Hair follicular keratinocyte (primary cell): ENCODE measurements around the gene ZNF653. TPM values are rescaled to one million over a fixed set of nuclear protein-coding genes. Genes with fewer than 3 reads are reported as not detected.

Experiments
- total RNA-seq: library from RNA; depleted of rRNA; stranded (reverse); fragments of >200 nt; gene quantifications from 2 replicates; pipeline ENCODE4 v1.2.3, GENCODE V29; 2015

The ZNF653 gene, protein sequence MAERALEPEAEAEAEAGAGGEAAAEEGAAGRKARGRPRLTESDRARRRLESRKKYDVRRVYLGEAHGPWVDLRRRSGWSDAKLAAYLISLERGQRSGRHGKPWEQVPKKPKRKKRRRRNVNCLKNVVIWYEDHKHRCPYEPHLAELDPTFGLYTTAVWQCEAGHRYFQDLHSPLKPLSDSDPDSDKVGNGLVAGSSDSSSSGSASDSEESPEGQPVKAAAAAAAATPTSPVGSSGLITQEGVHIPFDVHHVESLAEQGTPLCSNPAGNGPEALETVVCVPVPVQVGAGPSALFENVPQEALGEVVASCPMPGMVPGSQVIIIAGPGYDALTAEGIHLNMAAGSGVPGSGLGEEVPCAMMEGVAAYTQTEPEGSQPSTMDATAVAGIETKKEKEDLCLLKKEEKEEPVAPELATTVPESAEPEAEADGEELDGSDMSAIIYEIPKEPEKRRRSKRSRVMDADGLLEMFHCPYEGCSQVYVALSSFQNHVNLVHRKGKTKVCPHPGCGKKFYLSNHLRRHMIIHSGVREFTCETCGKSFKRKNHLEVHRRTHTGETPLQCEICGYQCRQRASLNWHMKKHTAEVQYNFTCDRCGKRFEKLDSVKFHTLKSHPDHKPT
- 6.7 and 8.4 TPM in 2 replicates for total RNA-seq

DNA sequence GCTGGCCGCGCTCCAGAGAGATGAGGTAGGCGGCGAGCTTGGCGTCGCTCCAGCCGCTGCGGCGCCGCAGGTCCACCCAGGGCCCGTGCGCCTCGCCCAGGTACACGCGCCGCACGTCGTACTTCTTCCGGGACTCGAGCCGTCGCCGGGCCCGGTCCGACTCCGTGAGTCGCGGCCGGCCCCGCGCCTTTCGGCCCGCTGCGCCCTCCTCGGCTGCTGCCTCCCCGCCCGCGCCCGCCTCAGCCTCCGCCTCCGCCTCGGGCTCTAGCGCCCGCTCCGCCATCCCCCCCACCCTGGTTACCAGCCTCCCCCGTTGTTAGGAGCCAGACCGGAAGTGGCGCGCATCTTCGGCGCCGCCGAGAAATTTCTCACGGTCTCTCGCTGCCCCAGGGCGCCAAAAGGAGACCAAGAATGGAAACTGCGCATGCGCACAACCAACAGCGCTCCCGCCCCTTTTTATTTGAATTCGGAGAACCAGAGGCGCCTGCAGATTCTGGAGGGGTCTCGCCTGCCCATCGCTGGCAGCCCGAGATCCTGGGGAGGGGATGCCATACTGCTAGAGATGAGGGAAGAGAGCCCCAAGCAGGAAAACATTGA lies at the start of gene ZNF653:
Gene ZNF653, minus strand, starts transcription at position 336 of the 597 bp plus-strand sequence. Its CDS starts 53 bp downstream, at position 283.

DNA sequence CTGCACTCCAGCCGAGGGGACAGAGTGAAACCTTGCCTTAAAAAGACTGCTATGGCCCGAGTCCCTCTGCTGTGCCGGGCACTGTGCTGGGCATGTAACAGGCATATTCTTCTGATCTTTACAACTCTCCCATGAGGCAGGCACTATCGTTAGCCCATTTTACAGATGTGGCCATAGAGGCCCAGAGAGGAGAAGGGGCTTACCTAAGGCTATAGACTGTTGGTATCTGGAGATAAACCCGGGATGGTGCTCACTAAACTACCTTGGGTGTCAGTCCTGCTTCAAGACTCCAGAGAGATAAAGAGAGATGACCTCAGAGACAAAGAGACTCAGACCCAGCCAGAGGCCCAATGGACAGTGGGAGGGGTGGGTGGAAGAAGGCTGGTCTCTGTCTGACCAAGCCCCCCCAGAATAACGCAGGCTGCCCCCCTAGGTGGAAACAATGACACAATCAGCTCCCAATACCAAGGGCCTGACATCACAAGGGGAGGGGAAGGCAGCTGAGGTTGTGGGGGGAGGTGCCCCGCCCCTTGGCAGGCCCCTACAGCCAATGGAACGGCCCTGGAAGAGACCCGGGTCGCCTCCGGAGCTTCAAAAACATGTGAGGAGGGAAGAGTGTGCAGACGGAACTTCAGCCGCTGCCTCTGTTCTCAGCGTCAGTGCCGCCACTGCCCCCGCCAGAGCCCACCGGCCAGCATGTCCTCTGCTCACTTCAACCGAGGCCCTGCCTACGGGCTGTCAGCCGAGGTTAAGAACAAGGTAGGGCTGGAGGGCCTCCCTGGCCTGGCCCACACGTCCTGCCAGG lies 32.8 kb upstream of the ZNF653 start, which contains the start of gene CNN1:
Gene CNN1, plus strand, starts transcription at position 620 of the 805 bp plus-strand sequence. Its CDS starts 77 bp downstream, at position 697.

DNA sequence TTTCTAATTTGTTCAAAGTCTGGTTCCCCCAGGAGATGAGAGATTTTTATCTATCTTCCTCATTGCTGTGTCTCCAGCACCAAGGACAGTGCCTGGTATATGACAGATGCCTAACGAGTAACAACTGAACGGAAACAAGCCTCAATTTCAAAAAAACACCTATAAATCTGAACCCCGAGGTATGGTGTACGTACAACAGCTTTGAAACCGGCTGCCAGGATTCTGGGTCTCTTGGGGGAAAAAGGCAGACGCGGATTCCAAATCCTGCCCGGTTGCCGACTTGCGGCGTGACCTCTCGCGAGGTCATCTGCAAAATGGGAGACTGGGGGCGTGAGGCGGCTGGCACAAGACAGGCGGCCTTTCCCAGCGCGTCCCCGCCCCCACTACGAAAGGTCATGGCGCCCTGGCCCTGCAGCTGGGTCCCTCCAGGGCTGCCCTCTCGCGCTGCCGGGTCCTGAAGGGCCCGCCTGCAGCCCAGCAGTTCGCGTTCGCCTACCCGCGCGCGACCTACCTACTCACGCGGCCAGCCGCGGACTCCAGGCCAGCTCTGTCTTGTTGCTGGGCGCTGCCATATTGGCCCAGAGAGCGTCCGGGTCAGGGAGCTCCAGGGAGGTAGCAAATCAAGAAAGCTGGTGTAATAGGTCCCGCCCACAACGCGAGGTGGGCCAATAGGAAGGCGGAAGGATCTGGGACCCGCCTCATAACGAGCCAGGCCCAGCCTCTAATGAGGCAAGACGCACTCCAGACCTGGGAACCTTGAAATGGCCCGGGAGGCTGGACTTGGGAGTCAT lies 23.1 kb upstream of the ZNF653 start, which contains the start of gene ECSIT:
Gene ECSIT, minus strand, starts transcription at position 584 of the 791 bp plus-strand sequence. CDS start 9,964 bp downstream, outside the sequence.

DNA sequence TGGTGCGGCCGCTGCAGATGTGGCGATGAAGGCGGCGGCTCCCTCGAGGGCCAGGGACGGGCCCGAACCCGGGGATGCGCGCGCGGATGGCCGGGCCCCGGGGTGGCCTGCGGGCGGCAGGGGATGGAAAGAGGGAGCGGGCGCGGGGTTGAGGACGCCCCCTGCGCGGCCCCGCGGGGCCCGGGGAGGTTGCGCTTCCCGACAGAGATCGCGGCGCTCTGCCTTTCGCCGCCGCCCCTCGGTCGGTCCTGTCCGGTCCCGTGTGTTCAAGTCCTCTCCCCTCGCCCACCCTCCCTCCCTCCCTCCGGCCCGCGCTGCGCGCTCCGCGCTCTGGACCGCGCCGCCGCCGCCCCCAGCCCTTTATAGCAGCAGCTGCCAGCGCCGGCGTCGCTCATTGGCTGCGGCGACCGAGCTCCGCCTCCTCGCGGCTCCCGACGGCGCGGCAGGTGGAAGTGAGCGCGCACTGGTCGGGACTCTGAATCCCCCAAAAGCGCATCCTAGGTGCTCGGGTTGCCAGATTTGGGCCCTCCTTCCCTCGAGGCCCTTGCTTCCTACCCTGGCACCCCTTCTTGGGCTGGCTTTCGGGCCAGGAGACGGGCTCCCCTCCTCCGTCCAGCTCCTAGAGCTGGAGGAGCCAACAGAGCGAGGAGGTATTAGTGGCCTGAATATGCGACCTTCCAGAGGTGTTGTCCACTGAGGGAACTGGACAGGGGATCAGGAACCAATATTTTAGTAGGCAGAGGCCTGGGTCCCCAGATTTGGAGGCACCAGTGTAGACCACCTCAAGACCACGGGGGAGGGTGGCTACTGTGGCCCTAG lies 24.7 kb downstream of the ZNF653 start, which contains the start of gene ELAVL3:
Gene ELAVL3, minus strand, starts transcription at position 332 of the 819 bp plus-strand sequence. CDS start 438 bp downstream, outside the sequence.

DNA sequence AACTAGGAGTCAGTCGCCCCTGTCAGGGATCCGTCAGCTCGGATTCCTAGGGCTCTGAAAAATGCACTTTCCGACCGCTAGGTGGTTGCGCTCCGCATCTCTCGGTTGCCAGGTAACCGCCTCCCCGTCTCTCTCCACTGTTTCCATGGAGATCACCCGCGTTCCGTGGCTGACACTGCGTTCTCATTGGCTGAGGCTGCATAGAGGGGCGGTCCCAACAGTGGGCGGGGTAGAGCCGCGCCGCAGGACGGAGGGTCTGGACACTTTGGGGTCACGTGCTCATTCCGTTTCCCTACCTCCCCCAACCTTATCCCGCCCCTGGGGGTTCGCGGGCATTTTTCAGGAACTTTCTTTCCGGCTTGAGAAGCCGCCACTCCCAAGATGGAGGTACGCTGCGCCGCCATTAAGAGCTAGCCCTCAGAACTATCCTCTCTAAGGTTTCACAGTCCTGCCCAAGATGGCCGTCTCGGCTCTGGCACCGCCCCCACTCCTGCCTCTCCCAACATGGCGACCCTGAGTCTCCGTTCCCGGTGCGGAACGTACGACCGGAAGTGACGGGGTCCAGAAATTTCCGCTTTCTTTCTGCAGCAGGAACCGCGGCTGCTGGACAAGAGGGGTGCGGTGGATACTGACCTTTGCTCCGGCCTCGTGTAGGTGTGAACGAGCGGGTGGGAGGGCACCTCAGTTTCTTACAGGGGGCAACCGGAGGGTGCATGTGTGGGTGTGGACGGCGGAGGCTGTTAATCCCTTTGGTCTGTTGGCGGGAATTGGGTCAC lies 70.4 kb downstream of the ZNF653 start, which contains the start of the genes ODAD3 and PRKCSH:
Gene ODAD3, minus strand, starts transcription at position 65 of the 776 bp plus-strand sequence. CDS start 105 bp downstream, outside the sequence.
Gene PRKCSH, plus strand, starts transcription at position 579 of the 776 bp plus-strand sequence. CDS start 483 bp downstream, outside the sequence.

Other genes with a start within 250 kb of the ZNF653 start
- gene DOCK6, start 243.3 kb downstream of the ZNF653 start, total RNA-seq = 30.8 and 61.5 TPM in 2 replicates
- gene TSPAN16, start 209.7 kb downstream of the ZNF653 start, total RNA-seq = not detected in 2 replicates
- 42.8 and 59.5 TPM in 2 replicates for gene RAB3D, start 166.2 kb downstream of the ZNF653 start, total RNA-seq
- gene TMEM205, start 159.6 kb downstream of the ZNF653 start, total RNA-seq = 202 and 213 TPM in 2 replicates
- gene CCDC159, start 159.3 kb downstream of the ZNF653 start, total RNA-seq = 3.4 and 5.3 TPM in 2 replicates
- gene PLPPR2, start 150.4 kb downstream of the ZNF653 start, total RNA-seq = 11.5 and 15.8 TPM in 2 replicates
- gene SWSAP1, start 131.2 kb downstream of the ZNF653 start, total RNA-seq = 2.7 and 3.9 TPM in 2 replicates
- gene EPOR, start 121.5 kb downstream of the ZNF653 start, total RNA-seq = 3.4 and 5.0 TPM in 2 replicates
- not detected in 2 replicates for gene RGL3, start 86.5 kb downstream of the ZNF653 start, total RNA-seq
- gene ODAD3, start 70.7 kb downstream of the ZNF653 start, total RNA-seq = not detected in 2 replicates
- 157 and 216 TPM in 2 replicates for gene PRKCSH, start 70.2 kb downstream of the ZNF653 start, total RNA-seq
- gene ELAVL3, start 24.8 kb downstream of the ZNF653 start, total RNA-seq = 0.70 TPM in 1 of 2 replicates, not detected in the other
- gene ECSIT, start 23.3 kb upstream of the ZNF653 start, total RNA-seq = 54.9 and 71.0 TPM in 2 replicates
- not detected in 2 replicates for gene CNN1, start 33.0 kb upstream of the ZNF653 start, total RNA-seq
- 45.7 and 54.3 TPM in 2 replicates for gene ELOF1, start 53.4 kb upstream of the ZNF653 start, total RNA-seq
- gene ACP5, start 71.8 kb upstream of the ZNF653 start, total RNA-seq = 20.6 and 32.1 TPM in 2 replicates
- gene ZNF627, start 91.6 kb upstream of the ZNF653 start, total RNA-seq = 7.4 and 8.3 TPM in 2 replicates
- 3.0 and 5.2 TPM in 2 replicates for gene ZNF823, start 233.1 kb upstream of the ZNF653 start, total RNA-seq